CD4-positive, alpha-beta T cell treated with Interleukin-12 subunit alpha and Interleukin-12 subunit beta, for 1 hour (primary cell): ENCODE data around the gene NPIPB12.
"Not testable (repeated sequence)": the region's sequence is repeated elsewhere in the genome, so short reads cannot be mapped to it uniquely, and the experiment has no call there.

Source experiments
- DNase-seq: peaks from one replicate; pipeline ENCODE4 v3.0.0-alpha.2; 2020

NPIPB12 gene

DNA sequence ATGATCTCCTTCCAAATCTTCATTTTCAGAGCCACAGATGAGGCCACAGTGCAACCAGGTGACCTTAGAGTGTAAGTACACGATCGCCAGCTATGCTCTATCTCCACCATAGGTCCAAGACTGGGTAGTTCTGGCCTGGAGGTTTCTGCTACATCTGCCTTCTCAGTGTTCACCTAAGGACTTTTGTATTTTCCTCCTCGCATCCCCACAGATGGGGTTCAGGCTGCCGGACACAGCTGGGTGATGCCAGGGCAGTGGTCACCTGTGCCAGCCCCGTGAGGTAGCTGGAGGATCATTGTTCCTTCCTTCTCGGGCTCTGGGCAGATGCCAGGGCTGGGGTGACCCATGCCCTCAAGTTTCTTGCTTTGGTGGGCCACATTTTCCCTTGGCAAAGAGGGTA lies at the start of gene NPIPB12:
TSS of gene NPIPB12 (minus strand) at position 101 of the 400 bp plus-strand sequence.
- not testable (repeated sequence) for DNase-seq

DNA sequence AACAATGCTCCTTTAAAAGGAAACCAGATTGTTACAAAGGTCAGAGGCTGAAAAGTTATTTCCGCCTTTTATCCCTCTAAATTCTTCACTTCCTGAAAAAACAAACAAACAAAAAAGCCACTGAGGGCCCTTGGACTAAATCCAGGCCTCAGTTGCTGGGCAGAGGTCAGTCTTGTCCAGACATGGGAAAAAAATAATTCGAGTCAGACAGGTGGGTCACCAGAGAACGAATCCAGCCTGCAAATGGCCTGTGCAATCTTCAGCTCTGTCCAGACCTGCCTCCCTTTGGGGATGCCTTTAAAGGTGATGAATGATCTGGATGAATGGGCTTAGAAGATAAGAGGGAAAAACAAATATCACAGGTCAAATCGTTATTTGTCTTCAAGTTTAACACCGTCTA lies 15.3 kb upstream of the NPIPB12 start:
- DNase-seq, result not testable (repeated sequence)

DNA sequence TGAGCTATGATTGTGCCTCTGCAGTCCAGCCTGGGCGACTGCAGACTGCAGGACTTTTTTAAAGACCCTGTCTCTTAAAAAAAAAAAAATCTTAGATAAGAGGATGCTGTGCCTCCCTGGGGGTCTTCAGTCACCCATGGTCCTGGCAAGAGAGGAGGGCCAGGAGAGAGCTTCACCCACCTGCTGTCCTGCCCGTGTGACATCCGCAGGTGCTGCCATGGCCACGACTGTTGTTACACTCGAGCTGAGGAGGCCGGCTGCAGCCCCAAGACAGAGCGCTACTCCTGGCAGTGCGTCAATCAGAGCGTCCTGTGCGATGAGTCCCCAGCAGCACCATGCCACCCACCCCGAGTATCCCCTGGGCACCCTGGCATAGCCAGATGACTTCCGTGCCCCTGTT lies 23.9 kb downstream of the NPIPB12 start:
- not testable (repeated sequence) for DNase-seq

DNA sequence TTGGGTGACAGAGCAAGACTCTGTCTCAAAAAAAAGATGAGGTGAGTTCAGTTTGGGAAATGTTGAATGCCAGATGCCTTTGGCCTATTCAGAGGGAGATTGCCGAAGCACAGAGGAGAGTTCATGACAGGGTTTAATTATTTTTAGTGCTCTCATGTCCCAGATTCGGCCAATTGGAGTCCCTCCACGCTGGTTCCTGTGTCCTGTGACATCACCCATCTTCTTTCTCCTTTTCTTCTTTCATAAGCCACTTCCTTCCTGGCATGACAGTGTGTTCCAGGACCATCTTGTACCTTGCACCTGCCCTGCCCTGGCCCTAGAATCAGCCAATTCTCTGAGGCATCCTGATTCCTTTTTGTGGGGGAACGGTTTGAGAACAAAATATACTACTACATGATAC lies 34.1 kb downstream of the NPIPB12 start:
- DNase-seq, result not testable (repeated sequence)

DNA sequence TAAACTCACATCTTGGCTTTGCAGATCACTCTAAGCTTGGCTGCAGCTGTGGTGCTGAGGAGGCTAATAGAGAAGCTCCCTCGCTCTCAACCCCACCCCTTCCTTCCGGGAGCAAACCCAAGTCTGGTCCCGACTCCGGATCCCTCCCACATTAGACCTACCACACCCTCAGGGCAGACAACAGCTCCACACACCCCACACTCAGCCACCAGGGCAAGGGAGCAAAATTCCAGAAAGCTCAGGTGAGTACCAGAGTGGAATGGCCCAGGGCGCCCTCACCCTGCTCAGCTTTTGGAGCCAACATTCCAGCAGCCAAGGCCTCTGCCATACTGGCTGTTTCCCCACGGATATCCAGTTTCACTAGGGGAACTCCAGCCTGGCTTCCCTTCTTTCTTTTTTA lies 36.5 kb downstream of the NPIPB12 start:
- DNase-seq, result peak; percentile 76

DNA sequence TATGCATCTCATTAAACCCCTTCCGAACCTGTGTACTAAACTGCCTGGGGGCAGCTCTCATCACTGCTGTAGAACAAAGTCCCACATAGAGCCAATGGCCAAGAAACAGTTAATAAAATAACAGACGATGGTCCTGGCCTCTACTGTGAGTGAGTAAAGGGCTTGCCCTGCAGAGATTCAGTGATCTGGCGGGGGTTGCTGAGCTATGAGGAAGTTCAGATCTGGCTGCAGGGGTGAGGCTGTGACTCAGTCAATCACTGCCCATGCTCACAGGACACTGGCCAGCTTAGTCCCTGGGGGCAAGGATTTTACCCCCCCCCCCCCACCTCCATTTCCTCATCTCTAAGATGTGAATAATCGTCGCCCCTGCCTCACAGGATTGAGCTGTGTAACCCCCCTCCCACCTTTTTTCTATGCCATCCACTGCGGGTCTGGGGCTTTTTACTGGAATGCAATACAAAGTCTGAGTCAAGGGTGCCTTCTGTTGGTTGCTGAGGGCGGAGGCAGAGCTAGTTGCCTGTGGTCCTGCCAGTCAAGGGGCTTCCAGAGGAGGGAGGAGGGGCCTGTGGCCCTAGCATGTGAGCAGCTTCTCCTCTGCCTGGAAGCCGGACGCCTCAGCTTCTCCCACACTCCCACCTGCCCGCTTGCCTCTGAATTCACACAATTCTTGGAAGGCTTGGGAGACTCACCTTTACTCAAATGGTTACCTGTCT lies 38.4 kb downstream of the NPIPB12 start:
- not testable (repeated sequence) for DNase-seq

DNA sequence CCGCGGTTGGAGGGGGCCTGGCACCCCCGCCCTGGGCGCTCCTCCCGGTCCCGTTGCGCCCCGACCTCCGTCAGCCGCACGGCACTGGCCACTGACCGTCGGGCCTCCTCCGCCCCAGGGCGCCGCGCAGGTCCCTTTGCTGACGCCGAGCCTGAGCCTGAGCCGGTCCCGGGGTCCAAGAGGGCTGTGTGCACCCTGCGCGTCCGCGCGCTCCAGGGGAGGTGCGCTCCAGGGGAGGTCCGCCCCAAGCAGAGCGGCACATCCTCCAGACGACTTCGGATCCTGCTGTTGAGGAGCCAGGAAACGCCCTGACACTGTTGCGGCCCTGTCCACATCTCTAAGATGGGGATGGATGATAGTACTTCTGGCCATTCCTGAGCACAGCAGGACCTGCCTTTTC lies 39.3 kb downstream of the NPIPB12 start:
- not testable (repeated sequence) for DNase-seq

DNA sequence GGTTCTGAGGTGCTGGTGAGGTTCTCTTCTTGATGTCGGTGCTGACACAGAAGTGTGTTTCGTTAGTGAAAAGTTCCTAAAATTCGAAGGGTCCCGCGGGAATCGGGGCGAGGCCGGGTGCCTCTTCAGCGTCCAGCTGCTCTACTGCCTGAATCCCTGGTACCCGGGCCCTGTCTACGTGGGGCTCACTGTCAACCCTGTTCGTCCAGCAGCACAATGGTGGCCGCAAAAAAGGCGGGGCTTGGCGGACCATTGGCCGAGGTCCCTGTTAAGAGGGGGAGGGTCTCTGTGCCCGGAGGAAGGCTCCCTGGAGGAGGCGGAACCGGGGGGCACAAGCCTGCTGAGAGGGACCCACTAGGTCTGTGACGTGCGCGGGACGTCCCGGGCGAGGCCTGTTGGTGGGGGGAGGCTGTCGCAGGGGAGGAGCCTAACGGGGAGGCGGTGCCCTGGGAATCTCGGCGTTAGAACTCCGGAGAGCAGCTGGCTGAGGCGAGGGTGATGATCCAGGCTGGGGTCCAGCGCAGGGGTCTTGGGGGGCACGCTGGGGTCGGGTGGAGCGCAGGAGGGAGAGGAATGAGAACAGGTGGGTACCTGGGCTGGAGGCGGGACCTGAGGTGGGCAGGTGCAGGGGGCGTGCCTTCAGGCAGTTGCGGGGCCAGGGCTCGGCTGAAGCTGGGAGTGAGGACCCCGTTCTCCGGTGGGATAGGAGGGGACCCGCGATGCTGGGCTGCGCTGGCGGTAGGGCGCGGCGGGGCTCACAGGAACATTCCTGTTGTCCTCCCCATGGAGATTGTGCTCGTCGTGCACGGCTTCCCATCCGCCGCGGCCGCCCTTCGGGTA lies 40.0 kb downstream of the NPIPB12 start:
- DNase-seq, result not testable (repeated sequence)

DNA sequence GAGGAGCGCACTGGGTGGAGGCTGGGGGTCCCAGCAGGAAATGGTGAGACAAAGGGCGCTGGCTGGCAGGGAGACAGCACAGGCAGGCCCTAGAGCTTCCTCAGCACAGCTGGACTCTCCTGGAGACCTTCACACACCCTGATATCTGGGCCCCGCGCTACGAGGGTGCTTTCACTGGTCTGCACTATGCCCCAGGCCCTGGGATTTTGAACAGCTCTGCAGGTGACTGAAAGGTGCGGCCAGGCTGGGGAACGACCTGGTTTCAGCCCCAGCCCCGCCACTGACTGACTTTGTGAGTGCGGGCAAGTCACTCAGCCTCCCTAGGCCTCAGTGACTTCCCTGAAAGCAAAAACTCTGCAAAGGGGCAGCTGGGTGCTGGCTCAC lies 45.6 kb downstream of the NPIPB12 start:
- DNase-seq, result not testable (repeated sequence)

DNA sequence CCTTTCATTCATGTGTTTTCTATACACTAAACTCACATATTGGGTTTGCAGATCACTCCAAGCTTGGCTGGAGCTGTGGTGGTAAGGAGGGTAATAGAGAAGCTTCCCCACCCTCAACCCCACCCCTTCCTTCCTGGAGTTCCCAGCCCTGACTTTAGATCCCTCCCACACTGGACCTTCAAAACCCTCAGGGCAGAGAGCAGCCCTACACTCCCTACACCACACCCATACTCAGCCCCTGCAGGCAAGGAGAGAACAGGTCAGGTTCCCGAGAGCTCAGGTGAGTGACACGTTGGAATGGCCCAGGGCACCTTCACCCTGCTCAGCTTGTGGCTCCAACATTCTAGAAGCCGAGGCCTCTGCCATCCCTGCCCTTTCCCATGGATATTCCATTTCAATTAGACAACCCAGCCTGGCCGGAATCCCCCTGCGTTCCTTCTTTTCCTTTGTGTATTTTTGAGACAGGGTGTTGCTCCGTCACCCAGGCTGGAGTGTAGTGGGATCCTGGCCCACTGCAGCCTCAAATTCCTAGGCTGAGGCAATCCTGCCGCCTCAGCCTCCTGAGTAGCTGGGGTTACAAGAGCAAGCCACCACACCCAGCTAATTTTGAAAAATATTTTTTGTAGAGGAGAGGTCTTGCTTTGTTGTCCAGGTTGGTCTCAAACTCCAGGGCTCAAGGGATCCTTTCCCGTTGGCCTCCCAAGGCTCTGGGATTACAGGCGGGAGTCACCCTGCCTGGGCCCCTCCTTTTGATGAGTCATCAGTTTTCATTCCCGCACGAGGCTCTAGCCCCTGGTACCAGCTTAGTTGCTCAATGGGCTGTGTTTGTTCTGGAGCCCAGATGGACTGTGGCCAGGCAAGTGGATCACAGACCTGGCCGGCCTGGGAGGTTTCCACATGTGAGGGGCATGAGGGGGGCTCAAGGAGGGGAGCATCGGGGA lies 46.2 kb downstream of the NPIPB12 start, which contains the start of gene SULT1A4:
TSS of gene SULT1A4 (plus strand) at position 208 of the 941 bp plus-strand sequence. CDS start 1,473 bp downstream, outside the sequence.
- DNase-seq, result not testable (repeated sequence)

DNA sequence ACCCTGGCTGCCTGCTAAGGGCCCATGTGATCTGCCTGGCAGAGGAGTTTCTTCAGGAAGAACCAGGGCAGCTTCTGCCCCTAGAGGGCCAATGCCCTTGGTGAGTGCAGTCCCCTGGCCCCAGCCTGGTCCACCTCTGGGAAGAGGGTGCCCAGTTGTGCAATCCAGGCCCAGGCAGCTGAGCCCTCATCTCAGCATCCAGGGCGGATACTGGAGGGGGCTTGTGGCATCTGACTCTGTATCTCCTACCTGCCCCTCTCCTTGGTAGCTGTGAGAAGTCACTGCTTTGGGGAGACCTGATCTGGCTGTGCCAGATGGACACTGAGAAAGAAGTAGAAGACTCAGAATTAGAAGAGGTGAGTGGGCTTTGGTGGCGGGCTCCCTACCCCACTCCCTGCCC lies 48.5 kb downstream of the NPIPB12 start:
- DNase-seq, result not testable (repeated sequence)

DNA sequence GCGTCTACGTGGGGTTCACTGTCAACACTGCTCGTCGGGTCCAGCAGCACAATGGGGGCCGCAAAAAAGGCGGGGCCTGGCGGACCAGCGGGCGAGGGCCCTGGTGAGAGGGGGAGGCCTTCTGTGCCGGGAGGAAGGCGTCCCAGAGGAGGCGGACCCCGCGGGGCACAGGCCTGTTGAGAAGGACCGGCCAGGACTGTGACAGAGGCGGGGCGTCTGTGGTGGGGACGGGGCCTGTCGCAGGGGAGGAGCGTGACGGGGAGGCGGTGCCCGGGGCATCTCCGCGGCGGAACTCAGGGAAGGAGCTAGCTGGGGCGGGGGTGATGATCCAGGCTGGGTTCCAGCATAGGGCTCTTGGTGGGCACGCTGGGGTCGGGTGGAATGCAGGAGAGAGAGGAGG lies 51.4 kb downstream of the NPIPB12 start:
- not testable (repeated sequence) for DNase-seq

DNA sequence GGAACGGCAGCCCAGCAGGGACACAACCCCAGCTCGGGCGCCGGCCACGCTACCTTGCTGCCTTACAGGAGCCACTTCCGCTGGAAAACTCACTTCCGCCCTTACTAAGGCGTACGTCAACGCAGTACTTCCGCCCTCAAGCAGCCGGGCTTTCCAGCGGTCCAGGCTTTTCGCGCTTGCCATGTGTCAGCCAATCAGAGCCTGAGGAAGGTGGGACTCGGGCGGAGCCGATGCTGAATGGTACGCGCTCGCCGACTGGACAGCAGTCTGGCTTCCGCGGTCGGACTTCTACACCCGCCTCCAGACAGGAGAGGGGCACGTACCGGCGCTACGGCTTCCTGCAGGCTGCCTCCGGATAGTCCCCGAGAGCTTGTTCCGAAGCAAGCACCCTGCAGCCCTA lies 51.9 kb downstream of the NPIPB12 start, which contains the start of the genes BOLA2 and SLX1B:
TSS of gene BOLA2 (minus strand) at position 83 of the 400 bp plus-strand sequence. CDS start 98 bp downstream, outside the sequence.
TSS of gene SLX1B (plus strand) at position 265 of the 400 bp plus-strand sequence.
- DNase-seq, result not testable (repeated sequence)

DNA sequence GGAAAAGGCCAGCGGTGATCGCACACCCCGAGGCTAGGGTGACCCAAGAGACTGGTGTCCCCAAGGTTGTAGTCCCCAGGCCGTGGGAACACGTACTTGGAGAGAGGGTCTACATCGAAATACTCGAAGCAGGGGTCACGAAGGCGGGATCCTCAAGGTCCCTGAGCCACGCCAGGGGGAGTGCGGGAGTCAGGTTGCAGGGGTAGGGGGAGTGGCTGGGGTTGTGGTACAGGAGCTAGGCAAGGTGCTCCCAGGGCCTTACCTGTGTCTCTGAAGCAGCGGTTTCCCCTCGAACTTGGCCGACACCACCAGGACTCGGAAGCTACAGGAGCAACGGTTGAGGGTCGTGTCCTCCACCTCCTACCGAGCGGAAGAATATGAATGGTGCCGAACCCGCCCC lies 52.5 kb downstream of the NPIPB12 start:
- not testable (repeated sequence) for DNase-seq
